ENCODE results near the gene CRACR2B.

- no peak for TF ChIP-seq CTCF (IDR thresholded peaks at IDR 0.05)
- TF ChIP-seq POLR2A (IDR thresholded peaks at IDR 0.05): no peak
Observed at GRCh38 chr11:813456-814096, 14.1 kb upstream of the CRACR2B start.
